ENCODE measurements around the gene ERAP2.

GRCh38 chr5:96943799-96944198 lies 67.5 kb downstream of the ERAP2 start:
- TF ChIP-seq POLR2A (IDR thresholded peaks at IDR 0.05), result no peak
- no peak for TF ChIP-seq CTCF (IDR thresholded peaks at IDR 0.05)
- TF ChIP-seq POLR2AphosphoS5 (IDR thresholded peaks at IDR 0.05), result no peak

Measured in sigmoid colon (tissue), 4 donors.